Measurements from ENCODE around the gene ITLN2.
"Not testable (repeated sequence)": the region's sequence is repeated elsewhere in the genome, so short reads cannot be mapped to it uniquely, and the experiment has no call there.

Gene ITLN2

DNA sequence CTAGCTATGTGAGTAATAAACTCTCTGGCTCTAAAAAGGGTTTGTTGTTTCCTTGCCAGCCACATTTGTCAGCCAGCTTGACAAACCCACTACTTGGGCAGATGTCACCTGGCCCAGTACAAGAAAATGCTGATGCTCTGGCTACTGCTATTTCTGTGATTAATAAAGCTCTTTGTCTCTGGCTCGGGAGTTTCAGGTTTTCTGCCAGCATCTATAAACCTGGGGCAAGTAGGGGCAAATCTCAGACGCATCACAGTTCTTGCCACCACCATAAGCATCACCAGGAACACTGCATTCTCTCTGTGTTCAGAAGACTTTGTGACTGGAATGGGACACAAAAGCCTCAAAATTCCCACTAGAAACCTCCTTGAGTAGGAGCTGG lies 2.5 kb downstream of the ITLN2 start:
- DNase-seq = no peak

DNA sequence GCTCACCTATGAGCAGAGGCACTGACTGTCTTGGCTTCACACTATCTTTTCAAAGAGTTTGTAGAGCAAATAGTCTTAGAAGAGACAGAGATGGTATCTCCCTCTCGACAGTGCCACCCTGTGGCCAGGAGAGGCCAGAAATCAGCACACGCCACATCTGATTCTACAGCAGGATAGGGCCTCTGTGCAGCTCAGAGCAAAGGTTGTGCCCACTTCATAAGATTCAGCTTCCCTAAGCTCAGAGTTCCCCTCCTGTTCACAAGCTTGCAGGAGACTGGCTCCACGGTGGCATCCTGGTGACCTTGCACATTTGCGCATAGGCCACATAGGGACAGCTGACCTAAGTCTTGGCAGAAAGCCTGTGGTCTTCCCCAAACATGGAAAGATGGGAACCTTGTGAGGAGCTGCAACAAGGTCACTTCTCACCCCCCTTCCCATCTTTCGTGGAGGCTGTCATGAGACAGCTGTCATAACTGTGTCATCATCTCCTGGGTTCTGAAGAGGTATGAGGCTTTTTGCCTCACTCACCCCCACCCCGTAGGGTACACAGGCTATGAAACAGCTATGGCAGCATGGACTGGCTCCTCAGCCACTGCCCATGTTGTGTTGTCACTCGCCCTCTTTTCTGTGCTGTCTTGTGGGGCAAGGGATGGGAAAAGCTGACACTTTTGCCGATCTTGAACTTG lies 3.0 kb downstream of the ITLN2 start:
- peak; percentile 74 for DNase-seq

DNA sequence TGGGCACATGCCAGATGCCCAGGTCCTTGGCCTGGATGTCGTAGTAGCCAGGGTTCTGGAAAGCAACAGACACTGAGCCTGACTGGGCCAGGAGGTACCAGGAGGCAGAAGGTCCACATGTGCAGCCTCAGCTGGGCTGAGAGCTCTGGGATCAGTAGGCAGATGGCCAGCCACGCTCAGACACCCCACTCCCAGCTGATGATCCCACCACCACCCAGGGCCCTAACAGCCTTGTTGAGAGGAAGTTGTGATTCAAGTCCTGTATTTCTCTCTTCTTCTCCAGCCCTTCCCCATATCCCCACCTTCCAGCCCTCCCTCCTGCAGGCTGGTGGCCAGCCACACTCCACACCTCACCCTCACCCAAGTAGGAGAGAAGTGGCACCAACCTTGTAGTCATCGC lies 4.0 kb downstream of the ITLN2 start:
- DNase-seq = no peak

DNA sequence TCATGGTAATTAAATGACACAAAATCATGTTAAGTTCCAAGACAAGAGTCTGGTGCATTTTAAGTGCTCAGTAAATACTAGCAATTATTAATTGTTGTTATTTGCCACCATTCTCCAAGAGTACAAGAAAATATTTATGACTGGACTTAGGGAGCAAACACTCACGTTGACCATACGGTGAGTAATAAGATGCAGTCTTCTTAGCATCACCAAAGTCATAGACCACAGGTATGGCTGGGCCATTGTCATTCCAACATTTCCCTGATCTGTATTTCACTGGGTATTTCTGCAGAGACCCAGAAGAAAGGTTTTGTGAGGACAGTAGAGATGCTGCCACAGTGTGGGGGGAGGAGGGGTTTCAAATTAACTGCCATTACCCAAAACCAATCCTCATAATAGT lies 4.7 kb downstream of the ITLN2 start:
- DNase-seq = no peak

DNA sequence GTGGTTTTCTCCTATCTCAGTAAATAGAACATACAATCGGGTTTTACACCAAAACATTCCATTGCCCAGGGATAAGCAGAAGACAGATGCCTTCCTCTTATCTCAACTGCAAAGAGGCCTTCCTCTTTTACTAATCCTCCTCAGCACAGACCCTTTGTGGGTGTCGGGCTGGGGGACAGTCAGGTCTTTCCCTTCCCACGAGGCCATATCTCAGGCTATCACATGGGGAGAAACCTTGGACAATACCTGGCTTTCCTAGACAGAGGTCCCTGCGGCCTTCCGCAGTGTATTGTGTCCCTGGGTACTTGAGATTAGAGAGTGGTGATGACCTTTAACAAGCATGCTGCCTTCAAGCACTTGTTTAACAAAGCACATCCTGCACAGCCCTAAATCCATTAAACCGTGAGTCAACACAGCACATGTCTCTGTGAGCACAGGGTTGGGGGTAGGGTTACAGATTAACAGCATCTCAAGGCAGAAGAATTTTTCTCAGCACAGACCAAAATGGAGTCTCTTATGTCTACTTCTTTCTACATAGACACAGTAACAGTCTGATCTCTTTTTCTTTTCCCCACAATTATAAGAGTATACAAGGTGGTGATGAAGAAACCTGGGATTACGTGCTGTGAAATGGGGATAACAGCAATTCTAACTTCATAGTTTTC lies 5.3 kb downstream of the ITLN2 start:
- not testable (repeated sequence) for DNase-seq

DNA sequence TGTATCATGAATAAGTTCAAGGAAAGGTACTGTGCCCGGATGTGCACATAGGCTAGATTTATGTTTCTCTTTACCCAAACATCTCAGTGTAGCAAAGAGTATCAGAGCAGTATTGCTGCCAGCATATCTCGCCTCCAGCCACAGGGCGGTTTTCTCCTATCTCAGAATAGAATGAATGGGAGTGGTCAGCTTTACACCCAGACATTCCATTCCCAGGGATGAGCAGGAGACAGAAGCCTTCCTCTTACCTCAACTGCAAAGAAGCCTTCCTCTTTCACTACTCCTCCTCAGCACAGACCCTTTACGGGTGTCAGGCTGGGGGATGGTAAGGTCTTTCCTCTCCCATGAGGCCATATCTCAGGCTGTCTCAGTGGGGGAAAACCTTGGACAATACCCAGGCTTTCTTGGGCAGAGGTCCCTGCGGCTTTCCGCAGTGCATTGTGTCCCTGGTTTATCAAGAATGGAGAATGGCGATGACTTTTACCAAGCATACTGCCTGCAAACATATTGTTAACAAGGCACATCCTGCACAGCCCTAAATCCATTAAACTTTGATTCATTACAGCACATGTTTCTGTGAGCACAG lies 7.3 kb downstream of the ITLN2 start:
- not testable (repeated sequence) for DNase-seq

DNA sequence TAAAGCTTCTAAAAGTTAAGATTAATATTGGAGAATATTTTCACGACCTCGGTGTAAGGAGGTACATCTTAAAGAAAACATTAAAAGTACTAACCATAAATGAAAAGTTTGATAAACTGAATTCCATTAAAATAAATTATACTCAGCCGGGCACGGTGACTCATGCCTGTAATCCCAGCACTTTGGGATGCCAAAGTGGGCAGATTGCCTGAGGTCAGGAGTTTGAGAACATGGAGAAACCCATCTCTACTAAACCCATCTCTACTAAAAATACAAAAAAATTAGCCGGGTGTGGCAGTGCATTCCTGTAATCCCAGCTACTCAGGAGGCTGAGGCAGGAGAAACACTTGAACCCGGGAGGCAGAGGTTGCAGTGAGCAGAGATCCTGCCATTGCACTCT lies 8.7 kb downstream of the ITLN2 start:
- DNase-seq = not testable (repeated sequence)

DNA sequence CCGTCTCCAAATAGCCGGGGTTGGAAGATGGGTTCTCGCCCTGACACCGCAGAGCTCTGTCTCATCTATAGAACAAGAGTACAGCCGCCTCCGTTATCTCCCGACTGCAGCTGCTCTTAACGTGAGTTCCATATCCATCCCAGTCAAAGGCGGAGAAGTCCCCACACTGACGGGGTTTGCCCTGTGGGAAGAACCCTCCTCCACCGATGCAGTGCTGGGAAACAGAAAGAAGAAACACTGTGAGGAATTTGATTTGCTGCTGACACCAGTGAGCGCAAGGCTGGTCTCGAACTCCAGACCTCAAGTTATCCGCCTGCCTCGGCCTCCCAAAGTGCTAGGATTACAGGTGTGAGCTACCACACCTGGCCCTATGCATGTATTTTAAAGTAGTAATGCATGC lies 9.5 kb downstream of the ITLN2 start:
- DNase-seq = no peak

DNA sequence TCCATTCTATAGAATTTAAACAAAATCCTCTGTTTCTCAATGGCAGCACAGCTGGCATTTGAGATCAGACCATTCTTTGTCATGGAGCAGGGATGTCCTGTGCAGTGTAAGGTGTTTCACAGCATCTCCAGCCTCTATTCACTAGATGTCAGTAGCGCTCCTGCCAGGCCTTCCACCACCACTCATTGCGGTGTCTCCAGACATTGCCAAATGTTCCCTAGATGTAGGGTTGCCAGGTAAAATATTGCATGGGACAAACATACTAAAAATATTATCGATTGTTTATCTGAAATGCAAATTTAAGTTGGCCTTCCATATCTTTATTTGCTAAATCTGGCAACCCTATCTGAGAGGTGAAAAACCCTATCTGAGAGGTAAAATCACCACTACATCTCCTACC lies 11.7 kb downstream of the ITLN2 start:
- DNase-seq = no peak

DNA sequence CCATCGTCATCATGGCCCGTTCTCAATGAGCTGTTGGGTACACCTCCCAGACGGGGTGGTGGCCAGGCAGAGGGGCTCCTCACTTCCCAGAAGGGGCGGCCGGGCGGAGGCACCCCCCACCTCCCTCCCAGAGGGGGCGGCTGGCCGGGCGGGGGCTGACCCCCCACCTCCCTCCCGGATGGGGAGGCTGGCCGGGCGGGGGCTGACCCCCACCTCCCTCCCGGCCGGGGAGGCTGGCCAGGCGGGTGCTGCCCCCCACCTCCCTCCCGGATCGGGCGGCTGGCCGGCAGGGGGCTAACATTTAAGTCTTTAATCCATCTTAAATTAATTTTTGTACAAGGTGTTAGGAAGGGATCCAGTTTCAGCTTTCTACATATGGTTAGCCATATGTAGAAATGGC lies 17.9 kb downstream of the ITLN2 start:
- DNase-seq = not testable (repeated sequence)

DNA sequence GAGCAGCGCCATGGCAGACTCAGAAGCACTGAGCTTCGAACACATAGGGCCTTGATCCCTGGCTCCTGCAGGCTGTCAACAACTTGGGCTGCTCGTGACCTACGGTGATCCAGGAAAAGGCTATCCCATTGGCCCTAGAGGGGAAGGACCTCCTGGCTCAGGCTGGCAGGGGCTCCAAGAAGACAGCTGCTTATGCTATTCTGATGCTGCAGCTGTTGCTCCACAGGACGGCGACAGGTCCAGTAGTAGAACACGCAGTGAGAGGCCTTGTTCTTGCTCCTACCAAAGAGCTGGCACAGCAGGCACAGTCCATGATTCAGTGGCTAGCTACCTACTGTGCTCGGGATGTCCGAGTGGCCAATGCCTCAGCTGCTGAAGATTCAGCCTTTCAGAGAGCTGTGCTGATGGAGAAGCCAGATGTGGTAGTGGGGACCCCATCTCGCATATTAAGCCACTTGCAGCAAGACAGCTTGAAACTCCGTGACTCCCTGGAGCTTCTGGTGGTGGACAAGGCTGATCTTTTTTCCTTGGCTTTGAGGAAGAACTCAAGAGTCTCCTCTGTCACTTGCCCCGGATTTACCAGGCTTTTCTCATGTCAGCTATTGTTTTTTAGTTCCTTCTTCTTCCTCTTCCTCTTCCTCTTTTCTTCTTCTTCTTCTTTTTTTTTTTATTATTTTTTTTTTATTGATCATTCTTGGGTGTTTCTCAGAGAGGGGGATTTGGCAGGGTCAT lies 18.9 kb downstream of the ITLN2 start:
- no peak for DNase-seq

DNA sequence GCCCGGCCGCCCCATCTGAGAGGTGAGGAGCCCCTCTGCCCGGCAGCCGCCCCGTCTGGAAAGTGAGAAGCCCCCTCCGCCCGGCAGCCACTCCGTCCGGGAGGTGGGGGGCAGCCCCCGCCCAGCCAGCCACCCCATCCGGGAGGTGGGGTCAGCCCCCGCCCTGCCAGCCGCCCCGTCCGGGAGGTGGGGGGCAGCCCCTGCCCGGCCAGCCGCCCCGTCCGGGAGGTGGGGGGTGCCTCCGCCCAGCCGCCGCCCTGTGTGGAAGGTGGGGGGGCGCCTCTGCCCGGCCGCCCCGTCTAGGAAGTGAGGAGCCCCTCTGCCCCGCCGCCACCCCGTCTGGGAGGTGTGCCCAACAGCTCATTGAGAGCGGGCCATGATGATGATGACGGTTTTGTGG lies 21.3 kb downstream of the ITLN2 start:
- not testable (repeated sequence) for DNase-seq

DNA sequence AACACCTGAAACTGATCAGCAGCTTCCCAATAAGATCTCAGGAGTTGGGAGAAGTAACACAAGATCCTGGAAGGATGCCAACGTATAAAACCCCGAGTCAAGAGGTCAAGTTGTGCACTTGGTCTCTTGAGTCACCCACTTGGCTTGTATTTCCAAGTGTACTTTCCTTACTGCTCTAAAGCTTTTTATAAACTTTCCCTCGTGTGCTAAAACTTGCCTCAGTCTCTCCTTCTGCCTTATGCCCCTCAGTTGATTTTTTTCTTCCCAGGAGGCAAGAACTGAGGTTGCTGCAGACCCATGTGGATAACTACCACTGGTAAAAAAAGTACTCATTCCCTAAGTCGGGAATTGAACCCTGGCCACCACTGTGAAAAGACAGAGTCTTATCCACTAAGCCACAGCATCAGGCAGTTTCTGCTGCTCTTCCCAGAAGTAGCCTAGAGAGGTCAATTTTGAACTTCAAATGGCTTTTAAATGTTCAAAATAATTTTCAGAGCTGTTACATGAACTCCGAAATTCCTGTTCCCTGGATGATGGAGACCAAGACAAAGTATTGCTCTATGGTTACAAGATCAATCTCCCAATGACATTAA lies 28.9 kb downstream of the ITLN2 start:
- DNase-seq = no peak

DNA sequence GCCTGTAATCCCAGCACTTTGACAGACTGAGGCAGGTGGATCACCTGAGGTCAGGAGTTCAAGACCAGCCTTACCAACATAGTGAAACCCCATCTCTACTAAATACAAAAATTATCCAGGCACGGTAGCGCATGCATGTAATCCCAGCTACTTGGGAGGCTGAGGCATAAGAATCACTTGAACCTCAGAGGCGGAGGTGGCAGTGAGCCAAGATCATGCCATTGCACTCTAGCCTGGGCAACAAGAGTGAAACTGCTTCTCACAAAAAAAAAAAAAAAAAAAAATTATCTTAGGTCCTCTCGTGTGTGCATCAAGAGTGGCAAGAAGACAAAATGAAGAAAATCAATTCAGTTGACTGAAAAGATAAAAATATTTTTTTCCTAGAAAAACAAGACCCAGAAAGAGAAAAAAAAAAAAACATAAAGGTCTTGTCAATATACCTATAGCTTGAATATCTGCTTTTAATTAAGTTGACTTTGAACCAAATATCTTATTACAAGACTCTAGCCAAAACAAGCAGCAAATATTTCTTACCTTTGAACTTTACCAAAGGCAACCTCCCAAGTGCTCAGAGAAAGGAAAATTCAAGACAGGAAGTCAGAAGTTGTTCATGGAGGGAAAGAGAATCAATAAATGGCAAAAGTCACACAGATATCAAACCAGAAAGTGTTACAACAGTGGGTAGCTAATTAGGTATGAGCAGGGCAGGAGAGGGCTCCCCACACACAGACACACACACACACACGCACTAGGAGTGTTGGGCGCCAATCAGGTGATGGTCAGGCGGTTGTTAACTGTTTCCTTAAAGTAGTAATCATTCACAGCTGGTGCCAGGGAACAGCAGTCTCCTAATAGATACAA lies 29.6 kb downstream of the ITLN2 start:
- DNase-seq = no peak

DNA sequence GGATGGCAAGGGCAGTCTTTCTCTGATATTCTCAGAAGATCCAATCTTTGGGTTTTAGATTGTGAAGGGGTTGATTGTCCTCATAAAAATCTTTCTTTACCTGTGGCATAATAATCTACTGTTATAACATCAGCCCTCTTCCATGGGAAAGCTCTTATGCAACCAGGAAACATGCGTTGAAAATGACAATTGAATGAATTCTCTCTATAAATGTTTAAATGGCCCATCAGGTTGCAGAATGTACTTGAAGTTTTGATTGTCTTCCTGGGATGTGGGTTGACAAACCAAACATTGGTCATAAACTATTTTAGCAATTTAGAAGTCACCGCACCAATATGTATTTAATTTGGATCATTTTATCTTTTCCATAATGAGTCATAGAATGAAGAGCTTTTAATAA lies 37.9 kb downstream of the ITLN2 start:
- DNase-seq = no peak

DNA sequence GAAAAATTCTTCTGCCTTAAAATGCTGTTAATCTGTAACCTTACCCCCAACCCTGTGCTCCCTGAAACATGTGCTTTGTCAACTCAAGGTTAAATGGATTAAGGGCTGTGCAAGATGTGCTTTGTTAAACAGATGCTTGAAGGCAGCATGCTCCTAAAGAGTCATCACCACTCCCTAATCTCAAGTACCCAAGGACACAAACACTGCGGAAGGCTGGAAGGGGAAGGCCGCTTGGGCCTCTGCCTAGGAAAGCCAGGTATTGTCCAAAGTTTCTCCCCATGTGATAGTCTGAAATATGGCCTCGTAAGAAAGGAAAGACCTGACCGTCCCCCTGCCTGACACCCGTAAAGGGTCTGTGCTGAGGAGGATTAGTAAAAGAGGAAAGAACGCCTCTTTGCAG lies 41.4 kb downstream of the ITLN2 start:
- DNase-seq = not testable (repeated sequence)

DNA sequence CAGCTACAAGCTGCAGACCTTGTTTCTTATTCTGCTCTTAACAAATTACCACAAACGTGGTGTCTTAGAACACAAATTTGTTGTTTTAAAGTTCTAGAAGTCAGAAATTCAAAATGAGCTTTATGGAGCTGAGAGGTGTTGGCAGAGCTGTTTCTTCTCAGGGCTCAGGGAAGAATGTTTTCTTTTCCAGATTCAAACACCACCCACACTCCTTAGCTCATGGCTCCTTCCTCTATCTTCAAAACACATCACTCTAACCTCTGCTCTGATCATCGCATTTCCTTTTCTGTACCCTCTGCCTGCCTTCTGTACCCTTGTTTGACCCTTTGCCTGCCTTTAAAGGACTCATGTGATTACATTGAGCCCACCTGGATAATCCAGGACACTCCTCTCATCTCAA lies 42.7 kb downstream of the ITLN2 start:
- no peak for DNase-seq

DNA sequence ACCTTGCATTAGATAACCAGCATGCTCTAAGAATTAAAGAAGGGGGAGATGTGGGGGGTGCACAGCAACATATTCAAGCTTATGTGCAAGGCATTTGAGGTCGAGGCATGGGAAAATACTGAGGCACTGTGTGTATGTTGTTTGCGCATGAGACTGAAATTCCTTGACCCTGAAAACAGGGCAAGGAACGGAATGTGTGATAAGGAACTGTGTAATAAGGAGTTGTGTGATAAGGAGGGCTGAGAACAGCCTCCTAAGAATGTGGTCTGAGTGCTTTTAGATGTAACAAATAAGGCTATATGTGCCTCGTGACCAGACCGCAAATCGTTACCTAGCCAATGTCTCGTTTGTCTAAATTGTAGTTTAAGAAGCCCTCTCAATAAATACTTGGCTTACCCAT lies 43.2 kb downstream of the ITLN2 start:
- no peak for DNase-seq

DNA sequence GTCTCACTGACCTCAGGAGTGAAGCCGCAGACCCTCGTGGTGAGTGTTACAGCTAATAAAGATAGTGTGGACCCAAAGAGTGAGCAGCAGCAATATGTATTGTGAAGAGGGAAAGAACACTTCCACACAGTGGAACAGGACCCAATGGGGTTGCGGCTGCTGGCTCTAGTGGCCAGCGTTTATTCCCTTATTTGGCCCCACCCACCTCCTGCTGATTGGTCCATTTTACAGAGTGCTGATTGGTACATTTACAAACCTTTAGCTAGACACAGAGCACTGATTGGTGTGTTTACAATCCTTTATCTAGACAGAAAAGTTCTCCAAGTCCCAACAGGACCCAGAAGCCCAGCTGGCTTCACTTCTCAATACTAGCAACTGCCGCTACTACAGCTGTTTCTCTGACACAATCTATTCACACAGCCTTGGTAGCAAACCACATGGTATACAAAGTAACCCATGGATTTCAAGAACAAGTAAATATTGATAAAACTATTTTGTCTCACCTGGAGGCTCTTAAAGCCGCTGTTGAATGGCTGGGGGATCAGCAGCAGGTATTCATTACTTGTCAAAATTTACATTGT lies 44.3 kb downstream of the ITLN2 start:
- DNase-seq = no peak

DNA sequence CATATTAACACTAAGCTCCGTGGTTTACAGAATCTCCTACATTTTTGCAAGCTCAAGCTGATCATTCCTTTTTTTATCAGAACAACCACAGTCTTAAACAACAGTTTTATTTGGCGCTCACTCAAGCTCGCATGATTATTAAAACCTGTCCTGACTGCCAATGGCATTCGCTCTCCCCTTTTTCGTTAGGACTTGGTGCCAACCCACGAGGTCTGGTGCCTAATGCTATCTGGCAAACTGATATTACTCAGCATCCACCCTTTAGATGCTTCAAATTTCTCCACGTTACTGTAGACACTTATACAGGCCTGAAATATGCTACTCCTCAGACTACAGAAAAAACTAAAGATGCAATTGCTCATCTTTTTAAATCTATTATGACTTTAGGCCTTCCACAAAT lies 46.6 kb downstream of the ITLN2 start:
- no peak for DNase-seq

DNA sequence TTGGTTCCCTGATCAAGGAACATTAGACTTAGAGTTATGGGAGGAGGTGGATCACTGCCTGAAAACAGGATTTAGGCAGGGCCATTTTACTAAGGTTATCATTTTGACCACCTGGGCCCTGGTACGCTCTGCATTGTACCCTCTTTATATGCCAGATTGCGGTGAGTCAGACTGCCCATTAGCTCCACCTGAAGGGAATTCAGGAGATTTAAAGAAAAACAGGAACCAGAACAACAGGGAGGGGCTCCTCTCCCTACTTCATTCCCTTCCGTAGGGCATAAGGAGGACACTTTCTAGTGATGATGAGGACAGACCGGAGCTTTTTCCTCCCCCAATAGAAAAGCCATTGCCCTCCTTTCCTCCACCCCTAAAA lies 49.0 kb downstream of the ITLN2 start:
- DNase-seq = no peak

Data from activated CD8-positive, alpha-beta memory T cell treated with anti-CD3 and anti-CD28 coated beads, Interleukin-2, amount 50 U/mL, for 4 hours (primary cell).